Muscle of back (tissue), 13 donors: ENCODE results near the gene CDK6. TPM values are rescaled to one million over a fixed set of nuclear protein-coding genes. Genes with fewer than 3 reads are reported as not detected.
"Not testable (repeated sequence)": the region's sequence is repeated elsewhere in the genome, so short reads cannot be mapped to it uniquely, and the experiment has no call there.

Experiments
- DNase-seq, 3 donors: peaks; one replicate each; pipeline versions ENCODE4 v3.0.0 to v3.0.0-alpha.2; 2013
- long read RNA-seq, 9 donors: transcript quantifications; one replicate each; lab custom pipeline, GENCODE V29; 2026
- polyA plus RNA-seq, 10 donors: library from polyadenylated mRNA; unstranded; fragments of 120-200 nt; gene quantifications; one replicate each; pipeline ENCODE4 v1.2.1, GENCODE V29; 2013; ENCODE audit not compliant: insufficient read length in 10 of 10

CDK6 gene
- 10 to 100 TPM; 37.5 to 68.7 (median 57.2) TPM for polyA plus RNA-seq
- long read RNA-seq, donor 1, partial matches to known transcripts, result 0 of 10 reads
- long read RNA-seq, donor 1, other reads (novel, unspliced or antisense), result 5 of 10 reads
- long read RNA-seq, donor 2, full-length matches to known transcripts, result 5 of 5 reads
- long read RNA-seq, donor 2, partial matches to known transcripts, result 0 of 5 reads
- long read RNA-seq, donor 2, other reads (novel, unspliced or antisense), result 0 of 5 reads
- long read RNA-seq, donor 3, result 0 reads
- long read RNA-seq, donor 4, partial matches to known transcripts, result 0 of 2 reads
- long read RNA-seq, donor 4, other reads (novel, unspliced or antisense), result 0 of 2 reads
- long read RNA-seq, donor 5, transcript CDK6-202 (8 exons, 1,465 nt), result major isoform, 12 of 23 reads
- long read RNA-seq, donor 5, partial matches to known transcripts, result 9 of 23 reads
- long read RNA-seq, donor 5, other reads (novel, unspliced or antisense), result 0 of 23 reads
- long read RNA-seq, donor 6, transcript CDK6-202 (8 exons, 1,465 nt), result major isoform, 7 of 12 reads
- long read RNA-seq, donor 6, partial matches to known transcripts, result 5 of 12 reads
- long read RNA-seq, donor 6, other reads (novel, unspliced or antisense), result 0 of 12 reads
- long read RNA-seq, donor 7, transcript CDK6-202 (8 exons, 1,465 nt), result major isoform, 8 of 9 reads
- long read RNA-seq, donor 7, partial matches to known transcripts, result 0 of 9 reads
- long read RNA-seq, donor 7, other reads (novel, unspliced or antisense), result 0 of 9 reads
- long read RNA-seq, donor 8, full-length matches to known transcripts, result 6 of 6 reads
- long read RNA-seq, donor 8, partial matches to known transcripts, result 0 of 6 reads
- long read RNA-seq, donor 8, other reads (novel, unspliced or antisense), result 0 of 6 reads
- long read RNA-seq, donor 9, partial matches to known transcripts, result 0 of 2 reads
- long read RNA-seq, donor 9, other reads (novel, unspliced or antisense), result 0 of 2 reads

- DNase-seq, result peak; percentile 64 to 89 (median 76)
Observed at GRCh38 chr7:92836489-92836999, at the start of gene CDK6. Gene CDK6, minus strand, starts transcription at chr7:92836573. Its CDS starts 3,250 bp downstream, at chr7:92833323.

- not testable (repeated sequence) for DNase-seq
Observed at GRCh38 chr7:92886039-92886438, 49.7 kb upstream of the CDK6 start.

- no peak for DNase-seq
Observed at GRCh38 chr7:92884218-92884617, 47.8 kb upstream of the CDK6 start.

GRCh38 chr7:92882760-92883159 lies 46.4 kb upstream of the CDK6 start:
- no peak for DNase-seq

GRCh38 chr7:92881091-92881485 lies 44.7 kb upstream of the CDK6 start:
- no peak for DNase-seq

- peak in 2 of 3 donors; percentile 6 to 26 for DNase-seq
Observed at GRCh38 chr7:92880212-92881090, 44.1 kb upstream of the CDK6 start.

- DNase-seq, result no peak
Observed at GRCh38 chr7:92877367-92877766, 41.0 kb upstream of the CDK6 start.

- DNase-seq, result no peak
Observed at GRCh38 chr7:92876836-92877235, 40.5 kb upstream of the CDK6 start.

- no peak for DNase-seq
Observed at GRCh38 chr7:92875719-92876118, 39.3 kb upstream of the CDK6 start.

GRCh38 chr7:92875173-92875572 lies 38.8 kb upstream of the CDK6 start:
- DNase-seq, result no peak

- no peak for DNase-seq
Observed at GRCh38 chr7:92874567-92874966, 38.2 kb upstream of the CDK6 start.

- DNase-seq, result no peak
Observed at GRCh38 chr7:92873776-92874175, 37.4 kb upstream of the CDK6 start.

GRCh38 chr7:92872701-92873100 lies 36.3 kb upstream of the CDK6 start:
- peak in 1 of 3 donors; percentile 4 for DNase-seq

- no peak for DNase-seq
Observed at GRCh38 chr7:92868683-92869293, 32.4 kb upstream of the CDK6 start.

GRCh38 chr7:92864169-92864568 lies 27.8 kb upstream of the CDK6 start:
- DNase-seq, result not testable (repeated sequence)

- DNase-seq, result no peak
Observed at GRCh38 chr7:92856436-92856835, 20.1 kb upstream of the CDK6 start.

GRCh38 chr7:92854501-92855238 lies 18.3 kb upstream of the CDK6 start:
- DNase-seq, result no peak

GRCh38 chr7:92851732-92852131 lies 15.4 kb upstream of the CDK6 start:
- no peak for DNase-seq

- DNase-seq, result peak in 2 of 3 donors; percentile 49 to 76
Observed at GRCh38 chr7:92850516-92850915, 14.1 kb upstream of the CDK6 start.

- no peak for DNase-seq
Observed at GRCh38 chr7:92849322-92849721, 12.9 kb upstream of the CDK6 start.
